LNCaP clone FGC (cell line): Measurements from ENCODE around the gene C1orf53.
"Not testable (repeated sequence)": the region's sequence is repeated elsewhere in the genome, so short reads cannot be mapped to it uniquely, and the experiment has no call there.

ENCODE experiments used
- DNase-seq: peaks from one replicate; pipeline ENCODE4 v3.0.0-alpha.2; 2011; ENCODE audit warnings: low read depth
- H3K4me3 ChIP-seq: 2 replicates; pipeline ENCODE4 v1.5.1; 2011; ENCODE audit warnings: mild to moderate bottlenecking, low read depth, low read length, control low read depth
- TF ChIP-seq, protein P1 (sequence below): IDR thresholded peaks from 2 replicates; pipeline ENCODE4 v1.5.1; 2012; ENCODE audit warnings: mild to moderate bottlenecking; ENCODE audit not compliant: control insufficient read depth, insufficient read depth; ENCODE audit errors: extremely low read depth

C1orf53 gene

DNA sequence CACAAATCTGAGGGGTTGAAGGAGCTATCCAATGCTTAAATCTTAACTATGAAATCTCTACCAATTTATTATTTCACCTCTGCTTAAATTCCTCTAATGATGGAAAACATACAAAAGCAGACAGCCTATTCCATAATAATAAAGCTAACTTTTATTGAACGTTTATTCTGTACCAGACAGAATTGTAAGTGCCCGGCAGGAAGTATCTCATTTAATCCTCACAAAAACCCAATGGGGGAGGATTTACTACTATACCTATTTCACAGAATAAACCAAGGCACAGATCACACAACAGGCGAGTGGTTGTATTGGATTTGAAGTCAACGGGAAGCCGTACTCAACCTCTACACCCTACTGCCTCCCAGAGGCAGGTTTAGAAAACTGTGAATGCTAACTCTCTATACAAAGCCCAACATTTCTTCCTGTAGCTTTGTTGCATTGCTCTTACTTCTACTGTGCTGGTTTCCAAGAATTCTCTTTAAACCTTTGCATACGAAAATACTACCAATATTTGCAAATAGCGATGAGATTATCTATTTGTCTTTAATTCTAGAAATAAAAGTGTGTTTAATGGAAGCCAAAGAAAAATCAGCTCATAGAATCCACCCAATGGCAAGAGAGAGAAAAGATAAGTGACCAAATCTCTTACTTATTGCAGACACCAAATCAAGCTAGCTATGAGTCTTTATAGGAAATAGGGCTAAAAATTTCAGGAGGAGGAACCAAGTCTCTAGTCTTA, 33.5 kb upstream of the C1orf53 start:
- peak; percentile 53 for DNase-seq
- H3K4me3 ChIP-seq: no peak overlapping the region
- TF ChIP-seq, protein P1, sequence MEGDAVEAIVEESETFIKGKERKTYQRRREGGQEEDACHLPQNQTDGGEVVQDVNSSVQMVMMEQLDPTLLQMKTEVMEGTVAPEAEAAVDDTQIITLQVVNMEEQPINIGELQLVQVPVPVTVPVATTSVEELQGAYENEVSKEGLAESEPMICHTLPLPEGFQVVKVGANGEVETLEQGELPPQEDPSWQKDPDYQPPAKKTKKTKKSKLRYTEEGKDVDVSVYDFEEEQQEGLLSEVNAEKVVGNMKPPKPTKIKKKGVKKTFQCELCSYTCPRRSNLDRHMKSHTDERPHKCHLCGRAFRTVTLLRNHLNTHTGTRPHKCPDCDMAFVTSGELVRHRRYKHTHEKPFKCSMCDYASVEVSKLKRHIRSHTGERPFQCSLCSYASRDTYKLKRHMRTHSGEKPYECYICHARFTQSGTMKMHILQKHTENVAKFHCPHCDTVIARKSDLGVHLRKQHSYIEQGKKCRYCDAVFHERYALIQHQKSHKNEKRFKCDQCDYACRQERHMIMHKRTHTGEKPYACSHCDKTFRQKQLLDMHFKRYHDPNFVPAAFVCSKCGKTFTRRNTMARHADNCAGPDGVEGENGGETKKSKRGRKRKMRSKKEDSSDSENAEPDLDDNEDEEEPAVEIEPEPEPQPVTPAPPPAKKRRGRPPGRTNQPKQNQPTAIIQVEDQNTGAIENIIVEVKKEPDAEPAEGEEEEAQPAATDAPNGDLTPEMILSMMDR: peak; percentile 67

DNA sequence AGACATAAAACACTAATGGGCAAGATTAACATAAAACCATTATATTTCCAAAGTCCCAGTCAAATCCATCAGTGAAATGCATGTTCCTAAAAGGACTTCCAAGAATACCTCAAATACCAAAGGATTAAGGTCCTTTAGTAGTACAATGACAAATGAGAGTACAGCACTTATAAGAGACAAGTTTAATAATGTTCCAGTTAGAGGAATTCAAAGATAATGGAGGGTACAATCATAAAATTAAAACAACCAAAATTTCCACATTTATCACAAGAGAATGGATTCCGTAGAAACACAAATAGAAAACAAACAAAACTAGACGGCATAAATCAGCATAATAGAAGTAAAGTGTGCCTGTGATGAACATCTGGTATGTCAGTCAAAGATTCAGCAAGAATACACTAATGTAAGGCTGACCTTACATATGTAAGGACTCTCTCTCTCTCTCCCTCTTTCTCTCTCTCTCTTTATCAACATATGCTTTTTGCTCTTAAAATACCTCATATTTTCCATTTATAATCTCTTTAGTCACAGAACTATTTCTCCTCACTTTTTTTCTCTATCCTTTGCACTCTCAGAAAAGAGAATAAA, 32.8 kb upstream of the C1orf53 start:
- H3K4me3 ChIP-seq: no peak overlapping the region
- TF ChIP-seq, protein P1: no peak
- no peak for DNase-seq

DNA sequence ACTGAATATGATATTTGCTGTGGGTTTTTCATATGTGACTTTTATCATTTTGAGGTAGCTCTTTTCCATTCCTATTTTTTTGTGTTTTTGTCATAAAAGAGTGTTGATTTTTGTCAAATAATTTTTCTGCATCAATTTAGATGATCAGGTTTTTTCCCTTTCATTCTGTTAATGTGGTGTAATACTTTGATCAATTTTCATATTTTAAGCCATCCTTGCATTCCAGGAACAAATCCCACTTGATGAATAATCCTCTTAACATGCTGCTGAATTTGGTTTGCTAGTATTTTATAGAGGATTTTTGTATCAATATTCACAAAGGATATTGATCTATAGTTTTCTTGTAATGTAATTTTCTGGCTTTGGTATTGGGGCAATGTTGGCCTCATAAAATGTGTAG, 25.5 kb upstream of the C1orf53 start:
- no peak overlapping the region for H3K4me3 ChIP-seq
- DNase-seq: no peak
- TF ChIP-seq, protein P1: no peak

DNA sequence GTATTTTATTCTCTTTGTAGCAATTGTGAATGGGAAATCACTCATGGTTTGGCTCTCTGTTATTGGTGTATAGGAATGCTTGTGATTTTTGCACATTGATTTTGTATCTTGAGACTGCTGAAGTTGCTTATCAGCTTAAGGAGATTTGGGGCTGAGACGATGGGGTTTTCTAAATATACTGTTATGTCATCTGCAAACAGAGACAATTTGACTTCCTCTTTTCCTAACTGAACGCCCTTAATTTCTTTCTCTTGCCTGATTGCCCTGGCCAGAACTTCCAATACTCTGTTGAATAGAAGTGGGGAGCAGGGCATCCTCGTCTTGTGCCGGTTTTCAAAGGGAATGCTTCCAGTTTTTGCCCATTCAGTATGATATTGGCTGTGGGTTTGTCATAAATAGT, 22.0 kb upstream of the C1orf53 start:
- DNase-seq, H3K4me3 ChIP-seq: not testable (repeated sequence)

DNA sequence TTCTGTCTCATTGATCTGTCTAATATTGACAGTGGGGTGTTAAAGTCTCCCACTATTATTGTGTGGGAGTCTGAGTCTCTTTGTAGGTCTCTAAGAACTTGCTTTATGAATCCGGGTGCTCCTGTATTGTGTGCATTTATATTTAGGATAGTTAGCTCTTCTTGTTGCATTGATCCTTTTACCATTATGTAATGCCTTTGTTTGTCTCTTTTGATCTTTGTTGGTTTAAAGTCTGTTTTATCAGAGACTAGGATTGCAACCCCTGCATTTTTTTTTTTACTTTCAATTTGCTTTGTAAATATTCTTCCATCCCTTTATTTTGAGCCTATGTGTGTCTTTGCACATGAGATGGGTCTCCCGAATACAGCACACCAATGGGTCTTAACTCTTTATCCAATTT, 20.2 kb upstream of the C1orf53 start:
- H3K4me3 ChIP-seq, DNase-seq: not testable (repeated sequence)

DNA sequence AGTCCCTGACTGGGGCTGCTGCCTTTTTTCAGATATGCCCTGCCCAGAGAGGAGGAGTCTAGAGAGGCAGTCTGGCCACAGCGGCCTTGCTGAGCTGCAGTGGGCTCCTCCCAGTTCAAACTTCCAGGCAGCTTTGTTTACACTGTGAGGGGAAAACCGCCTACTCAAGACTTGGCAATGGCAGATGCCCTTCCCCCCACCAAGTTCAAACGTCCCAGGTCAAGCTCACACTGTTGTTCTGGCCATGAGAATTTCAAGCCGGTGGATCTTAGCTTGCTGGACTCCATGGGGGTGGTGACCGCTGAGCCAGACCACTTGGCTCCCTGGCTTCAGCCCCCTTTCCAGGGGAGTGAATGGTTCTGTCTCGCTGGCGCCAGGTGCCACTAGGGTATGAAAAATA, 18.3 kb upstream of the C1orf53 start:
- DNase-seq: no peak
- TF ChIP-seq, protein P1: no peak
- no peak overlapping the region for H3K4me3 ChIP-seq

DNA sequence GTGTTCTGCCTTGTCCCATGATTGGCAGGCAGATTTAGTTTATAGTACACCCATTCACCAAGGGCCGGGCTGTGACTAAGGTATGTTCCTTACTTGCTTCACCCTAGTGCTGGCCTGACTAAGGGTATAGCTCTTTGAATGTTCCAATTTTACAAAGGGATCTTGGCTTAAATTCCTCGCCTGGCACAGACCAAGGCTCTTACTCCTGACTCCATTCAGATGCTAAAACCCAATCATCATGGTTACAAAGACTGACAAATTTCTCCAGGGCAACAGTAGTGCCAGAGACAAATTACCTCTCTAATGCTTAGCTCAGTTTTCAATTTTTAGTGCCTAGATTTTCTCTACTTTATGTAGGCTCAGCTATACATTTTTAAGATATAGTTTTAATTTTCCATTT, 11.5 kb upstream of the C1orf53 start:
- no peak overlapping the region for H3K4me3 ChIP-seq
- TF ChIP-seq, protein P1: no peak
- DNase-seq: no peak

DNA sequence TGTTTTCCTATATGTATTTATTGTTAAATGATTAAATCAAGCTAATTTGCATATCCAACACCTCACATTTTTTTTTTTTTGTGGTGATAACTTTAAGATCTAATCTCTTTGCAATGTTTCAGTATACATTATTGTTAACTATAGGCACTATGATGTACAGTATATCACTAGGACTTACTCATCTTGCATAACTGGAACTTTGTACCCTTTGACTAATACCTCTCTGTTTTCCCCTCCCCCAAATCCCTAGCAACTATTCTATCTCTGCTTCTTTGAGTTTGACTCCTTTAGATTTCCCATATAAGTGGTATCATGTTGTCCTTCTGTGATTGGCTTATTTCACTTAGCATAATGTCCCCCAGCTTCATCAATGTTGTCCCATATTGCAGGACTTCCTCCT, 9.7 kb upstream of the C1orf53 start:
- no peak overlapping the region for H3K4me3 ChIP-seq
- no peak for DNase-seq
- TF ChIP-seq, protein P1: no peak
